OCI-LY3 (cell line): ENCODE measurements around the gene MGAT4C.

ENCODE experiments used
- H2AFZ ChIP-seq: fragments of 200-600, 300-600 bp; shearing (Covaris generic); 2 replicates; pipeline ENCODE4 v1.6.0; 2014; ENCODE audit warnings: antibody characterized with exemption, low read depth, low read length
- H3K27ac ChIP-seq: fragments of 200-600, 300-600 bp; sonication (generic); 2 replicates; pipeline ENCODE4 v1.5.1; 2014; ENCODE audit warnings: mild to moderate bottlenecking, low read length, moderate library complexity, mixed read lengths
- H3K27me3 ChIP-seq: fragments of 200-600, 300-600 bp; sonication (generic); 2 replicates; pipeline ENCODE4 v1.6.1; 2014; ENCODE audit warnings: low read depth, low read length, mixed read lengths
- H3K36me3 ChIP-seq: fragments of 200-600, 300-600 bp; sonication (generic); replicated peaks from 2 replicates; pipeline ENCODE3; 2014; ENCODE audit warnings: low read depth, low read length, mixed read lengths
- H3K4me1 ChIP-seq: fragments of 300-600, 200-600 bp; sonication (generic); 2 replicates; pipeline ENCODE4 v1.6.1; 2014; ENCODE audit warnings: low read length, mixed read lengths
- H3K4me2 ChIP-seq: fragments of 200-600, 300-600 bp; sonication (generic); 2 replicates; pipeline ENCODE4 v1.6.1; 2014; ENCODE audit warnings: low read length, mixed read lengths
- H3K4me3 ChIP-seq: fragments of 300-600, 200-600 bp; sonication (generic); 2 replicates; pipeline ENCODE4 v1.5.1; 2014; ENCODE audit warnings: antibody characterized with exemption, mild to moderate bottlenecking, low read length, moderate library complexity
- H3K79me2 ChIP-seq: fragments of 300-600, 200-600 bp; shearing (Covaris generic); 2 replicates; pipeline ENCODE4 v1.6.1; 2014; ENCODE audit warnings: mild to moderate bottlenecking, low read length, mixed read lengths
- H3K9ac ChIP-seq: fragments of 300-600, 200-600 bp; shearing (Covaris generic); 2 replicates; pipeline ENCODE4 v1.6.0; 2014; ENCODE audit warnings: mild to moderate bottlenecking, low read length, moderate library complexity
- H3K9me3 ChIP-seq: fragments of 200-600, 300-600 bp; shearing (Covaris generic); 2 replicates; pipeline ENCODE4 v1.6.1; 2014; ENCODE audit warnings: low read length, mixed read lengths; ENCODE audit not compliant: insufficient read depth
- H4K20me1 ChIP-seq: fragments of 200-600, 300-600 bp; sonication (generic); 2 replicates; pipeline ENCODE4 v1.6.1; 2016; ENCODE audit warnings: low read length, mixed read lengths; ENCODE audit not compliant: insufficient read depth
- EZH2phosphoT487 ChIP-seq: fragments of 200-600 bp; shearing (Covaris generic); IDR thresholded peaks from 2 replicates; pipeline ENCODE4 v1.6.1; 2018; ENCODE audit warnings: antibody characterized with exemption, mixed run types, low read depth
- TF ChIP-seq, protein P1 (sequence below): fragments of 200-600, 300-600 bp; sonication (generic); IDR thresholded peaks from 2 replicates; pipeline ENCODE4 v1.5.1; 2014; ENCODE audit warnings: antibody characterized with exemption, low read length, low read depth

Gene MGAT4C

DNA sequence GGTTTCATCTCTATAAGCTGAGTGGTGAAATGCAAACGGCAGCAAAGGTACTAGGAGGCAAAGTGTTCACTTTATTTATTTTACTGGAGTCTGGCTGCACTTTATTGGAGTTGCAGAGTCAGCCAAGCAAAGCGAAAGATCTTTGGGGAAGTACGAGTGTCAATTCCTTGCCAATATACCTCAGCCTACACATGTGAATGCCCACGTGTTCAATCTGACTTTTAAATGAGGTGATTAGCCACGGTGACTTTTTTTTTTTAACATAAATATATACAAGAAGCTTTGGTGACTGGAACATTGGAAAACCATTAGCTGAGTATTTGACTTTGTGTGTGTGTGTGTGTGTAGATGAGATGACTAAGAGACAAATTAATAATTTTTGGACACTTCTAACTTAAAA lies 203.3 kb downstream of the MGAT4C start:
- Histone ChIP-seq H3K4me1 (no peaks in the 10 kb centered on the region), H3K79me2 (no peaks in the 10 kb centered on the region), H3K4me2 (no peak overlapping the region), H3K9ac (no peak overlapping the region), H3K27ac (no peak overlapping the region), H3K4me3 (no peak overlapping the region), H3K9me3 (no peaks in the 10 kb centered on the region), H4K20me1 (no peaks in the 10 kb centered on the region), H2AFZ (no peak overlapping the region), H3K36me3 (no peaks in the 10 kb centered on the region), H3K27me3 (no peaks in the 10 kb centered on the region)
- no peak for TF ChIP-seq EZH2phosphoT487
- TF ChIP-seq, protein P1, sequence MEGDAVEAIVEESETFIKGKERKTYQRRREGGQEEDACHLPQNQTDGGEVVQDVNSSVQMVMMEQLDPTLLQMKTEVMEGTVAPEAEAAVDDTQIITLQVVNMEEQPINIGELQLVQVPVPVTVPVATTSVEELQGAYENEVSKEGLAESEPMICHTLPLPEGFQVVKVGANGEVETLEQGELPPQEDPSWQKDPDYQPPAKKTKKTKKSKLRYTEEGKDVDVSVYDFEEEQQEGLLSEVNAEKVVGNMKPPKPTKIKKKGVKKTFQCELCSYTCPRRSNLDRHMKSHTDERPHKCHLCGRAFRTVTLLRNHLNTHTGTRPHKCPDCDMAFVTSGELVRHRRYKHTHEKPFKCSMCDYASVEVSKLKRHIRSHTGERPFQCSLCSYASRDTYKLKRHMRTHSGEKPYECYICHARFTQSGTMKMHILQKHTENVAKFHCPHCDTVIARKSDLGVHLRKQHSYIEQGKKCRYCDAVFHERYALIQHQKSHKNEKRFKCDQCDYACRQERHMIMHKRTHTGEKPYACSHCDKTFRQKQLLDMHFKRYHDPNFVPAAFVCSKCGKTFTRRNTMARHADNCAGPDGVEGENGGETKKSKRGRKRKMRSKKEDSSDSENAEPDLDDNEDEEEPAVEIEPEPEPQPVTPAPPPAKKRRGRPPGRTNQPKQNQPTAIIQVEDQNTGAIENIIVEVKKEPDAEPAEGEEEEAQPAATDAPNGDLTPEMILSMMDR: no peak

DNA sequence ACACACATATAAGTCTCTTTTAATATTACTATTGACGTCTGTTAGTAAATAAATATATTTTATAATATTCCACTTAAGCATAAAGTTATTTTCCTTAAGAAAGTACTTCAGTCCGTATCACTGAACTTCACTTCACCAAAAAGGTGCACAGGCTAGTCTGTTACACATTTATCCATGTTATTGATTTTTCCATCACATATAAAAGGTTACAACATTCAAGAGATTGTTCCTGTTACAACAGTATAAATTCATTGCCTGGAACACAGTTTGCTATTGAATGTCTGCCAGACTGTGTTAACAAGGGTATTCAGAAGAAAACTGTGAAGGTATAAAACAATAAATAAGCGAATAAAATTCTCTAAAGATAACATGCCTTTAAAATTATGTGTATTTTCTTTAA lies 206.2 kb downstream of the MGAT4C start:
- H3K27ac ChIP-seq: no peak overlapping the region
- H3K9ac ChIP-seq: no peak overlapping the region
- no peaks in the 10 kb centered on the region for H3K4me1 ChIP-seq
- no peak for TF ChIP-seq EZH2phosphoT487
- TF ChIP-seq, protein P1: no peak
- H3K36me3 ChIP-seq: no peaks in the 10 kb centered on the region
- no peaks in the 10 kb centered on the region for H3K27me3 ChIP-seq
- H3K4me2 ChIP-seq: no peak overlapping the region
- H2AFZ ChIP-seq: no peak overlapping the region
- no peaks in the 10 kb centered on the region for H3K9me3 ChIP-seq
- no peaks in the 10 kb centered on the region for H4K20me1 ChIP-seq
- H3K79me2 ChIP-seq: no peaks in the 10 kb centered on the region
- no peak overlapping the region for H3K4me3 ChIP-seq

- Histone ChIP-seq H2AFZ (no peak overlapping the region), H3K4me1 (no peaks in the 10 kb centered on the region), H4K20me1 (no peaks in the 10 kb centered on the region), H3K4me2 (no peak overlapping the region), H3K36me3 (no peaks in the 10 kb centered on the region), H3K27ac (no peak overlapping the region), H3K9ac (no peak overlapping the region), H3K27me3 (no peaks in the 10 kb centered on the region), H3K9me3 (peaks cover 4% of the 10 kb centered on the region; the same call in 1 of the 2 replicates), H3K79me2 (no peaks in the 10 kb centered on the region), H3K4me3 (no peak overlapping the region)
- TF ChIP-seq, protein P1: no peak
Observed at GRCh38 chr12:86044396-86044795, 211.8 kb downstream of the MGAT4C start.

- no peak overlapping the region for H3K4me3 ChIP-seq
- H3K79me2 ChIP-seq: no peaks in the 10 kb centered on the region
- no peak overlapping the region for H3K27ac ChIP-seq
- H3K9ac ChIP-seq: no peak overlapping the region
- no peak overlapping the region for H3K4me2 ChIP-seq
- no peaks in the 10 kb centered on the region for H3K4me1 ChIP-seq
- H3K9me3 ChIP-seq: peaks cover 4% of the 10 kb centered on the region; the same call in 1 of the 2 replicates
- H3K36me3 ChIP-seq: no peaks in the 10 kb centered on the region
- H4K20me1 ChIP-seq: no peaks in the 10 kb centered on the region
- no peaks in the 10 kb centered on the region for H3K27me3 ChIP-seq
- no peak overlapping the region for H2AFZ ChIP-seq
- no peak for TF ChIP-seq EZH2phosphoT487
- TF ChIP-seq, protein P1: no peak
Observed at GRCh38 chr12:86042062-86042461, 214.1 kb downstream of the MGAT4C start.
